Glutamatergic neuron (in vitro differentiated cells): Measurements from ENCODE around the gene KRT40. TPM values are rescaled to one million over a fixed set of nuclear protein-coding genes. Genes with fewer than 3 reads are reported as not detected.
A peak's percentile ranks its signal among the peaks of the same experiment; 100 is the strongest.

Source experiments
- DNase-seq: peaks from one replicate; pipeline ENCODE4 v3.0.0; 2022
- H3K27ac Mint-ChIP-seq: one replicate; pipeline ENCODE4 v1.8.0; 2020; ENCODE audit warnings: mild to moderate bottlenecking, mixed read lengths, inconsistent platforms; ENCODE audit not compliant: unreplicated experiment
- H3K27me3 Mint-ChIP-seq: one replicate; pipeline ENCODE4 v1.8.0; 2020; ENCODE audit warnings: mild to moderate bottlenecking, moderate library complexity, mixed read lengths, inconsistent platforms; ENCODE audit not compliant: unreplicated experiment
- H3K36me3 Mint-ChIP-seq: one replicate; pipeline ENCODE4 v1.8.0; 2020; ENCODE audit warnings: mild to moderate bottlenecking, mixed read lengths, inconsistent platforms; ENCODE audit not compliant: unreplicated experiment
- H3K4me1 Mint-ChIP-seq: one replicate; pipeline ENCODE4 v1.8.0; 2020; ENCODE audit warnings: mild to moderate bottlenecking, low read depth, mixed read lengths, inconsistent platforms; ENCODE audit not compliant: unreplicated experiment
- H3K4me3 Mint-ChIP-seq: one replicate; pipeline ENCODE4 v1.8.0; 2020; ENCODE audit warnings: mild to moderate bottlenecking, mixed read lengths, inconsistent platforms; ENCODE audit not compliant: unreplicated experiment
- H3K9me3 Mint-ChIP-seq: one replicate; pipeline ENCODE4 v1.8.0; 2020; ENCODE audit warnings: mild to moderate bottlenecking, moderate library complexity, mixed read lengths, inconsistent platforms; ENCODE audit not compliant: unreplicated experiment
- CTCF ChIP-seq: fragments of 200-600 bp; sonication (generic); IDR thresholded peaks from one replicate; pipeline ENCODE4 v1.5.0; 2021; ENCODE audit not compliant: partially characterized antibody, unreplicated experiment
- total RNA-seq: library from RNA; stranded (reverse); fragmentation: NEBNext Ultra II Directional; extraction: Animal tissue kit (Norgen Biotek cat#: 25700); gene quantifications from one replicate; pipeline ENCODE4 v1.2.1, GENCODE V29; 2021; ENCODE audit not compliant: unreplicated experiment

The KRT40 gene
- total RNA-seq, 1 donor from 2014 or later: not detected

- H3K4me3 Mint-ChIP-seq: no peak overlapping the region
- H3K36me3 Mint-ChIP-seq: no peaks in the 10 kb centered on the region
- TF ChIP-seq CTCF: no peak
- H3K9me3 Mint-ChIP-seq: peaks cover 4% of the 10 kb centered on the region
- no peak for DNase-seq
- peaks cover 5% of the 10 kb centered on the region for H3K4me1 Mint-ChIP-seq
- H3K27me3 Mint-ChIP-seq: peaks cover 2% of the 10 kb centered on the region
- H3K27ac Mint-ChIP-seq: no peak overlapping the region
Measured at GRCh38 chr17:40952661-40953060, 31.5 kb downstream of the KRT40 start.

GRCh38 chr17:40952154-40952553, 32.0 kb downstream of the KRT40 start:
- no peak for TF ChIP-seq CTCF
- Mint-ChIP-seq H3K27ac (no peak overlapping the region), H3K9me3 (peaks cover 4% of the 10 kb centered on the region), H3K4me3 (no peak overlapping the region), H3K36me3 (no peaks in the 10 kb centered on the region), H3K27me3 (peaks cover 2% of the 10 kb centered on the region), H3K4me1 (peaks cover 5% of the 10 kb centered on the region)
- no peak for DNase-seq

GRCh38 chr17:40951011-40951622, 33.0 kb downstream of the KRT40 start:
- DNase-seq: no peak
- H3K27me3 Mint-ChIP-seq: peaks cover 2% of the 10 kb centered on the region
- no peaks in the 10 kb centered on the region for H3K36me3 Mint-ChIP-seq
- no peak overlapping the region for H3K4me3 Mint-ChIP-seq
- H3K4me1 Mint-ChIP-seq: peaks cover 5% of the 10 kb centered on the region
- no peak overlapping the region for H3K27ac Mint-ChIP-seq
- no peak for TF ChIP-seq CTCF
- H3K9me3 Mint-ChIP-seq: peaks cover 4% of the 10 kb centered on the region

GRCh38 chr17:40950176-40950575, 34.0 kb downstream of the KRT40 start:
- TF ChIP-seq CTCF: no peak
- Mint-ChIP-seq H3K27me3 (peaks cover 2% of the 10 kb centered on the region), H3K27ac (no peak overlapping the region)

GRCh38 chr17:40949418-40949817, 34.7 kb downstream of the KRT40 start:
- Mint-ChIP-seq H3K4me3 (no peak overlapping the region), H3K27me3 (peaks cover 2% of the 10 kb centered on the region), H3K27ac (no peak overlapping the region), H3K36me3 (no peaks in the 10 kb centered on the region), H3K4me1 (peaks cover 5% of the 10 kb centered on the region), H3K9me3 (peaks cover 3% of the 10 kb centered on the region)
- peak; percentile 31 for DNase-seq
- no peak for TF ChIP-seq CTCF

More at GRCh38 chr17:40950176-40950575, 34.0 kb downstream of the KRT40 start:
- Mint-ChIP-seq H3K9me3 (peaks cover 4% of the 10 kb centered on the region), H3K36me3 (no peaks in the 10 kb centered on the region), H3K4me3 (no peak overlapping the region), H3K4me1 (peaks cover 5% of the 10 kb centered on the region)
- no peak for DNase-seq
